Osteocyte (in vitro differentiated cells): Measurements from ENCODE around the gene MINK1. TPM values are rescaled to one million over a fixed set of nuclear protein-coding genes. Genes with fewer than 3 reads are reported as not detected.

Source experiments
- DNase-seq: peaks from one replicate; pipeline ENCODE4 v3.0.0; 2021; ENCODE audit warnings: mixed read lengths; ENCODE audit not compliant: unreplicated experiment; ENCODE audit errors: extremely low spot score
- H3K27ac Mint-ChIP-seq: one replicate; pipeline ENCODE4 v1.8.0; 2021; ENCODE audit warnings: mild to moderate bottlenecking, mixed read lengths; ENCODE audit not compliant: unreplicated experiment
- H3K27me3 Mint-ChIP-seq: one replicate; pipeline ENCODE4 v1.8.0; 2021; ENCODE audit warnings: mixed read lengths; ENCODE audit not compliant: unreplicated experiment
- H3K36me3 Mint-ChIP-seq: one replicate; pipeline ENCODE4 v1.8.0; 2021; ENCODE audit warnings: mixed read lengths; ENCODE audit not compliant: unreplicated experiment
- H3K4me1 Mint-ChIP-seq: one replicate; pipeline ENCODE4 v1.8.0; 2021; ENCODE audit warnings: mixed read lengths; ENCODE audit not compliant: unreplicated experiment
- H3K4me3 Mint-ChIP-seq: one replicate; pipeline ENCODE4 v1.8.0; 2021; ENCODE audit warnings: mild to moderate bottlenecking, moderate library complexity, mixed read lengths; ENCODE audit not compliant: unreplicated experiment
- H3K9me3 Mint-ChIP-seq: one replicate; pipeline ENCODE4 v1.8.0; 2021; ENCODE audit warnings: mixed read lengths; ENCODE audit not compliant: unreplicated experiment
- total RNA-seq: library from RNA; stranded (reverse); gene quantifications from 2 replicates; pipeline ENCODE4 v1.2.1, GENCODE V29; 2021
- TF ChIP-seq, protein P1 (sequence below): fragments of 200-600 bp; sonication (generic); IDR thresholded peaks from 2 replicates; pipeline ENCODE4 v1.5.0; 2021; ENCODE audit warnings: antibody characterized with exemption, mild to moderate bottlenecking, moderate library complexity

The MINK1 gene
- total RNA-seq, 1 donor from 2014 or later = 93.3 TPM

GRCh38 chr17:4877089-4877488, 43.9 kb downstream of the MINK1 start:
- DNase-seq = no peak
- Mint-ChIP-seq H3K4me3 (no peak overlapping the region), H3K27ac (no peak overlapping the region), H3K36me3 (peaks cover 23% of the 10 kb centered on the region), H3K4me1 (peaks cover 4% of the 10 kb centered on the region), H3K27me3 (no peaks in the 10 kb centered on the region), H3K9me3 (no peaks in the 10 kb centered on the region)
- TF ChIP-seq, protein P1, sequence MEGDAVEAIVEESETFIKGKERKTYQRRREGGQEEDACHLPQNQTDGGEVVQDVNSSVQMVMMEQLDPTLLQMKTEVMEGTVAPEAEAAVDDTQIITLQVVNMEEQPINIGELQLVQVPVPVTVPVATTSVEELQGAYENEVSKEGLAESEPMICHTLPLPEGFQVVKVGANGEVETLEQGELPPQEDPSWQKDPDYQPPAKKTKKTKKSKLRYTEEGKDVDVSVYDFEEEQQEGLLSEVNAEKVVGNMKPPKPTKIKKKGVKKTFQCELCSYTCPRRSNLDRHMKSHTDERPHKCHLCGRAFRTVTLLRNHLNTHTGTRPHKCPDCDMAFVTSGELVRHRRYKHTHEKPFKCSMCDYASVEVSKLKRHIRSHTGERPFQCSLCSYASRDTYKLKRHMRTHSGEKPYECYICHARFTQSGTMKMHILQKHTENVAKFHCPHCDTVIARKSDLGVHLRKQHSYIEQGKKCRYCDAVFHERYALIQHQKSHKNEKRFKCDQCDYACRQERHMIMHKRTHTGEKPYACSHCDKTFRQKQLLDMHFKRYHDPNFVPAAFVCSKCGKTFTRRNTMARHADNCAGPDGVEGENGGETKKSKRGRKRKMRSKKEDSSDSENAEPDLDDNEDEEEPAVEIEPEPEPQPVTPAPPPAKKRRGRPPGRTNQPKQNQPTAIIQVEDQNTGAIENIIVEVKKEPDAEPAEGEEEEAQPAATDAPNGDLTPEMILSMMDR = no peak

DNA sequence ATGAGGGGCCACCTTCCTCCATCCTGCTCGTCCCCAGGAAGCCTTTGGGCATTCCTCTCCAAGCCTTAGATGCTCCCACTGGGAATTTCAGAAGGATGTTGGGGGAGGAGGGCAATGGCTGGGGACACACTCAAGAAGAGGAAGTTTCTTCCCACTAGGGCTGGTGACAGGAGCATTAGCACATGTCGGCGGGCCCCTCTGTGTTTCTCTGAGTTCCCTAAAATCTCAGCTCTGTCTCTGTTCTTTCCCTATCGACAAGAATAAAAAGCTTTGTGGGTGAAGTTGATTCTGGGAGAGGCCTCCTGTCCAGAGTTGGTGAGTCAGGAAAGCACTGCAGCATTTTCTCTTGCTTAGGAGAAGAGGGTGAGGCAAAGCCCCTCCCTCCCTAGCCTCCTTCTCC, 46.5 kb downstream of the MINK1 start:
- H3K27me3 Mint-ChIP-seq = no peaks in the 10 kb centered on the region
- peaks cover 19% of the 10 kb centered on the region for H3K36me3 Mint-ChIP-seq
- H3K4me3 Mint-ChIP-seq = no peak overlapping the region
- no peak for DNase-seq
- no peak overlapping the region for H3K27ac Mint-ChIP-seq
- no peaks in the 10 kb centered on the region for H3K9me3 Mint-ChIP-seq
- no peaks in the 10 kb centered on the region for H3K4me1 Mint-ChIP-seq
- TF ChIP-seq, protein P1 = no peak

DNA sequence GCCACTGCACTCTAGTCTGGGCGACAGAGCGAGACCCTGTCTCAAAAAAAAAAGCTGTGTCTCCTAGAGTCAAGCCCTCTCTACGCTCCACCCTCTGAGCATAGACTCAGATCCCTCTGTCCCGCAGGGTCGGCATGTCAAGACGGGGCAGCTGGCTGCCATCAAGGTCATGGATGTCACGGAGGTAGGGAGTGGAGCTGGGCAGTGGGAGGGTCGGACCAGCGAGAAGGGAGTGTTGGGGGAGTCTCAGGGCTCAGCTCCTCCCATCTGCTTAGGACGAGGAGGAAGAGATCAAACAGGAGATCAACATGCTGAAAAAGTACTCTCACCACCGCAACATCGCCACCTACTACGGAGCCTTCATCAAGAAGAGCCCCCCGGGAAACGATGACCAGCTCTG, 47.7 kb downstream of the MINK1 start:
- Mint-ChIP-seq H3K4me3 (no peak overlapping the region), H3K36me3 (peaks cover 28% of the 10 kb centered on the region), H3K9me3 (no peaks in the 10 kb centered on the region), H3K27ac (no peak overlapping the region), H3K27me3 (no peaks in the 10 kb centered on the region), H3K4me1 (no peaks in the 10 kb centered on the region)
- no peak for DNase-seq
- TF ChIP-seq, protein P1 = no peak

DNA sequence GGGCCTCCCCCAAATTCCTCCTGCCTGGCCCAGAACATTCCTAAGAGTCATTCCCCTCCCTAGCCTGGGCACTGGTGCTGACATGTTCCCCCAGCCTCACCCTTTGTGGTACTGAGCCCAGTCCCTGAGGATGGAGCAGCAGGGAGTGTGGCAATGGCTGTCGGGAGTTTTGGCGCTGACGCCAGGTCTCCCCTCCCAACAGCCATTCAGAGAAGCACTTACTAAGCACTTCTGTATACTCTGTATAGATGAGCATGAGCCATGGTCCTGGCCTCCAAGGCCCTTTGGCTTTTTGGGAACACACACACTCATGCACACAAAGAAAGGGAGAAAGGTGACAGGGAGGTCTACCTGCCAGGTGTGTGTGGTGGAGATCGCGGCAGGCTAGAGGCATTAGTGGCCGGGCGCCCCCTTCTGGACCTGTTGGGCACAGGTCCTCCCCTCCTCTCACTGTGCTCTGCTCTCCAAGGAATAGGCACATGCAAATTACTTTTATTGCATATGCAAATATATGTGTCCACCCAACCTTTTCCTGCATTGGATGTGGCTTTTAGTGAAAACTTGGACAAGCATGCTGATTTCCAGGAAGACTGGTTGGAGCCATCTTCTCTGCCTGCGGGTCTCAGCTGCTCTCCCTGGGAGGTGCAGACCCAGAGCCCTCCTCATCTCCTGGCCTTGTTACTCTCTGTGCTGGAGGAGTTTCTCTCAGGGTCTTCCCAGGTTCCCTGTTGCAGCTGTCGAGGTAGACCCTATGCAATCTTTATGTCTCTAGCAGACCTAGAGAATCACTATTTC, 48.8 kb downstream of the MINK1 start:
- Mint-ChIP-seq H3K4me3 (no peak overlapping the region), H3K9me3 (no peaks in the 10 kb centered on the region), H3K36me3 (peaks cover 31% of the 10 kb centered on the region), H3K27me3 (no peaks in the 10 kb centered on the region), H3K27ac (no peak overlapping the region), H3K4me1 (no peaks in the 10 kb centered on the region)
- DNase-seq = no peak
- TF ChIP-seq, protein P1 = peak; percentile 81

GRCh38 chr17:4884489-4884888, 51.3 kb downstream of the MINK1 start:
- peaks cover 34% of the 10 kb centered on the region for H3K36me3 Mint-ChIP-seq

More at GRCh38 chr17:4884489-4884888, 51.3 kb downstream of the MINK1 start:
- H3K9me3 Mint-ChIP-seq = no peaks in the 10 kb centered on the region
- H3K27me3 Mint-ChIP-seq = no peaks in the 10 kb centered on the region
- TF ChIP-seq, protein P1 = no peak
- no peak for DNase-seq
- H3K27ac Mint-ChIP-seq = no peak overlapping the region
- no peak overlapping the region for H3K4me3 Mint-ChIP-seq
- no peaks in the 10 kb centered on the region for H3K4me1 Mint-ChIP-seq
